ELF-1 (cell line): Measurements from ENCODE around the gene INPP5J.
"Not testable (repeated sequence)": the region's sequence is repeated elsewhere in the genome, so short reads cannot be mapped to it uniquely, and the experiment has no call there.

ENCODE experiments used
- DNase-seq: peaks from one replicate; pipeline ENCODE4 v3.0.0-alpha.2; 2016; ENCODE audit warnings: low read depth, low spot score

INPP5J gene

DNA sequence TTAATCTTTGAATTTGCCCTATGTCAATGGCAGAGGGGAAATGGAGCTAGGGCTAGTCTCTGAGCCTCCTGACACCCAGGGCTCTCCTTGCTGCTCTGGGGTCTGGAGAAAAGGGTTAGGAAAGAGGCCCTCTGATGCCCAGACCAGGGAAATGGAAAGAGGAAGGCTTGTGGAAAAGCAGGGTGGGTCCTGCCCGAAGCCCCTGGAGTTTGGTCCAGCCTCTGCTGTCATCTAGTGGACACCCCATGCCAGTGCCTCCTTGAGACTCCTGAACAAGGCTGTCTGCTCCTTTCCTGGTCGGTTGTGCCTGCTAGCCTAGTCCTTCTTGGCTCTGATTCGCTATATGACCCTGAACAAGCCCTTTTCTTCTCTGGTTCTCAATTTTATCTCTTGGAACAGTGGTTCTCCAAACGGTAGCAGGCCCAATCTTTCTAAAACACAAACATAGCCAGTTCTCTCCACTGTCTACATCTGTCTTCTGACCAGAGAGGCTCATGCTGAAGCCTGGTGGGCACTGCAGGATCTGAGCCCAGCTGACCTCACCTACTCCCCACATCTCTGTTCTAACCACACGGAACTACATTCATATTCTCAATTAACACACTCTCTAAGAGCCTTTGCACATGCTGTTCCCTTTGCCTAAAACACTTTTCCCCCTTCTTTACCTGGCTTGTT, 26.3 kb downstream of the INPP5J start:
- DNase-seq: peak; percentile 91

DNA sequence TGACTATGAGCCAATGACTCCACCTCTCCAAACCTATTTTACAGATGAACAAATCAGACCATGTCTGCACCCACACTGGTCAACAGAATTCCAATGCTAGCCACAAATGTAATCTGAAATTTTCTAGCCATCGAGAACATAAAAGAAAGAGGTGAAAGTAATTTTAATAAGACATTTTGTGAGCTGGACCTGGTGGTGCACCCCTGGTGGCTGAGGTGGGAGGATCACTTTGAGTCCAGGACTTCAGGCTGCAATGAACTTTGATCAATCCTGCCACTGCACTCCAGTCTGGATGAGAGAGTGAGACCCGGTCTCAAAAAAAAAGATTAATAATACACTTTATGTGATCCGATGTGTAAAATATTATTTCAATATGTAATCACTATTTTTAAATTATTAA, 27.8 kb downstream of the INPP5J start:
- DNase-seq: no peak

DNA sequence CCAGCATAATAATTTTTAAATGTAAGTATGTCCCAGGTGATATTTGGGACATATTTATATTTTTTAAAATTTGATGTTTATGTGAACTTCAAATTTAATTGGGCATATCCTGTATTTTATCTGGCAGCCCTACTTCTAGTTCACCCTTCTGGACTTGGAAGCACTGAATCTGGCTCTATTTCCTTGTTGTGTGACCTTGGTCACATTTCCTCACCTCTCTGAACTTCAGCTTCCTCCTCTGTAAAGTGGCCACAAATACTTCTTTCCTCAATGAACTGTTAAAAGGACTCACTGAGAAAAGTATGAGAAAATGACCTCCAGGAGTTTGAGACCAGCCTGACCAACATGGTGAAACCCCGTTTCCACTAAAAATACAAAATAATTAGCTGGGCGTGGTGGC, 29.1 kb downstream of the INPP5J start:
- no peak for DNase-seq

DNA sequence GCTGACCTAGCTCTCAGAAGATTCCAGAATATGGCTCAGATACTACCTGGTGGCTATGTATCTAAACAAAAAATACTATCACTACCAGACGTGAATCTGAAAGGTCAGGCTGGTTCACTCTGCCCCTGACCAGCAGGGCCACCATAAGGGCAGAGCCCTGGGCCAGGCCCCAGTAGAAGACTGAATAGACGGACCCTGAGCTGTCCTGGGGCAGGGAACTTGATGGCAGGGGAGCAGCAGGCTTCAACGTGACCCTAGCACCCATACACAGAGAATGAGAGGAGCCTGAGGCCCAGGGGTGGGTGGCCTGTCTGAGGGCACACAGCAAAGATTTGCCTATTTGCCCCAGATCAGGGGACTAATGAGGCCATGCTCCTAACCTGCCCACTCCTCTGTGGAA, 30.6 kb downstream of the INPP5J start:
- DNase-seq: no peak

DNA sequence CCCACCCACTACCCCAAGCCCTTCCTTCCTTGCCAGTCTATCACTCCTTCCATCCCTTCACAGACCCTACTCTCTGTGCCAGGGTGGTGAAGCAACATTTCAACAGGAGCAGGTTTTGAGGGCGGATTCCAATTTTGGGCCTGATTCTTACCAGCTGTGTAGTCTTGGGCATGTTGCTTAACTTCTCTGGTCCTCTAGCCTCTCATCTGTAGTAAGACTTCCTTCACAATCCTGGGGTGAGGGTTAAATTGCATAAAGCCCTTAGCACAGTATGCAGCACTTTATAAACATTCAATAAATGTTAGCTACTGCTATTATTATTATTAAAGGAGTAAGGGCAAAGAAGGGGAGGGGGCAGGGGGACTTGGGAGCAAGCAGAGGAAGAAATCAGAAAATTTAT, 32.2 kb downstream of the INPP5J start:
- DNase-seq: no peak

DNA sequence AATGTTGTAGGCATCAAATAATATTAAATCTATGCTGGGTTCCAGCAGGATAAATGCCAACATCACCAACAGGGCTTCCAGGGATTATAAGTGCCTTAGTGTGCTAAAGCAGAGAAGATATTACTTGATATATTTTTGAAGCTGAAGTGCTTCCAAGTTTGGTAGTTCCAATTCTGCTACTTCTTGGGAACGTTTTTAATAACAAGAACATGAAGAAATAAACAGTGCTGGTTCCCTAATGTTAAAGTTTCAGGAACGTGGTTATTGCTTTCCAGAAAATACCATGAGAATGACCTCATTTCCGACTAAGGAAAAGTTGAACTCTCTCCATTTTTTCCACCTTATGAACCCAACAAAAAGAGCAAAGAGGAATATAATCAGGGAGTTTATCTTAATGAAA, 32.7 kb downstream of the INPP5J start:
- no peak for DNase-seq

DNA sequence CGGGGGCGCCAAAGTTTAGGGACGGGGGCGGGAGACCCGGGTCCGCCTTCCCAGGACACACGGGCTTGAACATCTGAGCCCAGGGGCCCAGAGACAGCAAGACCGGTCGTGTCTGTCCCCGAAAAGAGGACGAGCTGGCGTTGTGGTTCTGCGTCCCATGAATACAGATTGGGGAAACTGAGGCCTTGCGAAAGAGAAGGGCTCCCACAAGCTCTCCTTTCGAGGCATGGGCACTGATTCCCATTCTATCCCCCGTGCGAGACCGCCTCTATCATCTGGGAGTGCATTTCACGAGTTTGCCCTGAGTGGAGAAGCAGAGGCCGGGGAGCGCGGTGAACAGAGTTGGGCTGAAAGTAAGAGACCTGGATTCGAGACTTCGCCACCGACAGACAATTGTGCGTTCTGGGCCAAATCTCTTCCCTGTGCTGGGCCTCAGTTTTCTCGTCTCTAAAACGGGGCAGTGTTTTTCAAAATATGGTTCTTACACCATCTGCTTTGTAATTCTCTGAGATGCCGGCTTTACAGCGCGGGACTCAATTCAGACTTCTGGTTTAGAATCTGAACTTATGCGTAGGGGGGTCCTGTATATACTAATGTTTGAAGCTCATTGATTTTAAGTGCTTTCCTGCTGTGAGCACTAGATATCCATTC, 37.7 kb downstream of the INPP5J start:
- peak; percentile 24 for DNase-seq

DNA sequence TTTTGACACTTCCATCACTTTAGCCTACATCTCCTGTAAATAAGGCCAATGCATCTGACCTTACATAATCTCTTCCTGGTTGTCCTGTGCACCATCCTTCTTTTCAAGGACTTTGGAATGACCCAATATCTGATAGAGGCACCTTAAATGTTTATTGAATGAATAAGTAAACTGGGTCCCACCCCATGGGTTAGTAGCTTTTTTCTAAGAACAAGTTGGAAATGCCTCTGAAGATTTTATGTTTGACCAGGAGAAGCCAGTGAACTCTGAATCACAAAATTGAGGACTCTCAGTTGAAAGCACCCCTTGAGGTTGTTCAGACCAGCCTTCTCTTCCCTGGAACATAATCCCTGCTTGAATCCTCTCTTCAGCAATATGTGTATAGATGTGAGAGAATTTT, 38.6 kb downstream of the INPP5J start:
- DNase-seq: no peak

DNA sequence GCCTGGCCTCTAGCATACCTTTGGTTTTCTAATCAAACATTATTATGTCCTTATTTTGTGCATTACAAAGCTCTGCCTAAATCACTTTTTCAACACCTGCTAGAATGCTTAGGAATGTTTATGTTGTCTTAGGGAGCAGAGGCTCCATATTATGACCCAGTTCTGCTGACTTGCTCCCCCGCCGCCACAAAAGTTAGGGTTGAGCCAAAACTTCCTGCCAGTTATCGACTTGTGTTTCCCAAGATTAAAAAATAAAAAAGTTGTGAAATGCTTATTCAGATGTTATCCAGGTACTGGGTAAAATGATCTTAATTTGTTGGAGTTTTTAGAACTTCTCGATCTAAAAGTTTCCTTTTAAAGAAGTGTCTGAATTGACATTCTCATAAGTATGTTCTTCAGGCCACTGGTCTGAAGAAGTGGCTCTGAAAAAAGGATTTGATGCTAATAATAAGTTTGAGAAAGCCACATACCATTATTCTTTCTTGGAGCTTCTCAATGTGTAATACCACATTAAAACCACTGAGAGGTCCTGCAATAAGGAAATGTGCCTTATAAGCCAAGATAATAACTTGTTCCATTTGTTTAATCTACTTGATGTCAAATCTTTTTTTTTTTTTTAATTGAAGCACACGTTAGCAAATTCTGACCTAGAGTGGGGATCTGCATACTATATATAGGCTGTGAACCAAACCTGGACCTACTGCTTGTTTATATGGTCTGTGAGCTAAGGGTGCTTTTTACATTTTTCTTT, 39.4 kb downstream of the INPP5J start:
- DNase-seq: no peak

DNA sequence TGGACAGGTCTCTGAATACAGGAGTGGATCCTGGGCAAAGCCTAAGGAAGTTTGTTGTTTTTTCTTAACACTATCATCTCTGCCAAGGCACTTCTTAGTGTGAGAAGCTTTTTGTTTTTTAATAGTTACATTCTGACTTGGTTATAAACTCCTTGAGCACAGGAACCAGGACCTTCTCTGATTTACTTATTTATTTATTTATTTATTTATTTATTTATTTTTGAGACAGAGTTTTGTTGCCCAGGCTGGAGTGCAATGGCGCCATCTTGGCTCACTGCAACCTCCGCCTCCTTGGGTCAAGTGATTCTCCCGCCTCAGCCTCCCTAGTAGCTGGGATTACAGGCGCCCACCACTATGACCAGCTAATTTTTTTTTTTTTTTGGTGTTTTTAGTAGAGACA, 48.2 kb downstream of the INPP5J start:
- no peak for DNase-seq

DNA sequence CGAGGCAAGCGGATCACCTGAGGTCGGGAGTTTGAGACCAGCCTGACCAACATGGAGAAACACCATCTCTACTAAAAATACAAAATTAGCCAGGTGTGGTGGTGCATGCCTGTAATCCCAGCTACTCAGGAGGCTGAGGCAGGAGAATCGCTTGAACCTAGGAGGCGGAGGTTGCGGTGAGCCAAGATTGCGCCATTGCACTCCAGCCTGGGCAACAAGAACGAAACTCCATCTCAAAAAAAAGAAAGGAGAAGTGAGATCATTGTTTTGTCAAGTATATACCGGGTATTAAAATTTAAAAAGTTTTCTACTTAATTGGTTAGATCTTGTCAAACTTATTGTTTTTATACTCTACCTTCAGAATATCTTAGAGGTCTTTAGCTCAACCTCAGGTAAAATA, 49.0 kb downstream of the INPP5J start:
- not testable (repeated sequence) for DNase-seq

DNA sequence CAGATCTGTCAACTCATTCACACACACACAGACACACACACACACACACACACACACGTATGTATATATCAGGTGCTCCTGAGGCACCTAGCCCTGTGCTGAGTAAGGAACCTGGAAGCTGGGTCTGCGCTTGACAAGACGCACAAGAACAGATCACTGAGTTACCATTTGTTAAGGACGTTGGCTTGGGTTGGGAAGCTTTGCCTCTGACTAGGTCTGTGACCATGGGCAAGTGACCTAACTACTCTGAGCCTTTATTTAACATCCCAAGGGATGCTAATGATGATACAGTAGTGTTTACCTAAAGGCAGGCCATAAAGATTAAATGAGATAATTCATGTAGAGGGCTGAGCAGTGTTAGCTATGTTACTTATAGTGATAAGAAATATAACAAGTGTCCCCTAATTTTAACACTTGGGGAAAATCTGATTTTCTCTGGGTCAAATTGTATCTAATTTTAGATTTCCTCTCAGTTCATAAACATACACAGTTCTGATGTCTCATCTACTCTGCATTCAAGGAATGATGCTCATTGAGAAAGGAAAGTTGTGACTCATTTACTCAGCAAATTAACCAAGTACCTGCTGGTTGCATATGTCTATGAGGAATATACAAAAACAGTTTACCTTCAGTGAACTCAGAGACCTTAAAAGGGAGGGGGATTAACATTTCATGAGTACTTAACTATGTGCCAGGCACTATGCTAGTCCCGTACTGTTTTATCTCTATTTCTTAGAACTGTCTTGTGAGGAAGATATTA, 50.8 kb downstream of the INPP5J start:
- DNase-seq: no peak

DNA sequence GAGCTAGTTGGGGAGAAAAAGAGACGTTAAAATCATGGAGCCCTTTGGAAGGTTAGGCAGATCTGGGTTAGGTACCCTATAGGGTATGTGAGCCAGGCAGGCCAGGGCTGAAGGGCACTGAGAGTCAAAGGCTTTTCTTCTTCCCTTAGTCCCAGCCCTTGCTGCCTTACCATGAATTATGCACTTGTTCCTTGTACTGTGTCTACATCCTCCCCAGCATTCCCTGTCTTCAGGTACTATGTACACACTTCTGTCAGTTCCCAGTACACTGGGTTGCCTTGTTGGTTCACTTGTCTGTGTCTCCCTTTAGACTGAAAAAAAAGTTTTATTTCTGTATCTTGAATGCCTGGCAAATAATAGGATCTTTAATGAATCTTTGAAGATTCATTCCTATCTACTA, 54.2 kb downstream of the INPP5J start:
- DNase-seq: no peak

DNA sequence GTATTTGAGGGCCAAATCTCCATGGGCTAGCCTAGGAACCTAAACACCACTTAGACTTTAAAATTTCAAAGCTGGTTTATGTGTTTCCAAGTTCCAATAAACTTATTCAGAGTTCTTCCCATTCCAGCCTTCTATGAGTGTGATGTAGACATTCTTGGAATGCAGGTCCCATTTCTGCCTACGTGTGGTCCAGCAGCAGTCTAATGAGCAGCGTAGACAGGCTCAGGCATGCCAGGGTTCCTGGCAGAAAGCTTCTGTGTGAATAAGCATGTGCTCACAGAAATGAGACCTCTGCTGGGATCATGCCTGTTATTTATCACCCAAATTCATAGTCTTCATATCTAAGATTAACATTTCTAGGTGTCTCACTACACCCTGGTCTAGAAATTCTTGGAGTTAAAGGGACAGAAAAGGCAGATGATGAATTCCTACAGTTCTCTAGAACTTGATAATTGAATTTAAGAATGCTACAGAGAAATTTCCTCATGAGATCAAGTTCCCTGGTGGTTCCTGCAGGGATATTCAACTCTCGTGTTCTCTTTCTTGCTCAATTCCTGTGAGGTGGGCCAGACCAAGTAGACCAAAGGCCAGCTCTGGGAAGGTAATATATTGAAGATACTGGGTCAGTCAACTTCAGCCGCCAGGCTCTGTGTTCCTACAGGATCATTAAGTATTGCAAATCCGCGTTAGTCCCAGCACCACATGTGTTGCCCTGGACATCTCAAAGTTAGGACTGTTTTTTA, 54.8 kb downstream of the INPP5J start:
- DNase-seq: no peak

DNA sequence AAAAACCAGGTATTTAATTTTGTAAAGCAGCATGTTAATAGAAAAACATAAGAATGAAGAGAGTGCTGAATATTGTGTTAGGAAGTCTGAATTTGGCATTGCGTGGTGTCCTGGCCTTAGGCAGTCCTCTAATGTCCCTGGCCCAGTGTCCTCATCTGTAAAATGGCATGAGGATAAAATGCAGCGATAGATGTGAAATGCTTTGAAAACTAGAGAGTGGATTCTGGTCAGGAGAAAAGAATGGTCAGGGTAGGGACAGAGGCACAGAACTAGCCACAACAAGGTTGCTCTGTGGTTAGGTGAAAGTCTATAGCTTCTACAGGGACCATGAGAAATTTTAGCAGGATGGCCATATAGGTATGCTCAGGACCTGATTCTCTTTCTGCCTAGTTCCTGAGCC, 56.1 kb downstream of the INPP5J start:
- no peak for DNase-seq

DNA sequence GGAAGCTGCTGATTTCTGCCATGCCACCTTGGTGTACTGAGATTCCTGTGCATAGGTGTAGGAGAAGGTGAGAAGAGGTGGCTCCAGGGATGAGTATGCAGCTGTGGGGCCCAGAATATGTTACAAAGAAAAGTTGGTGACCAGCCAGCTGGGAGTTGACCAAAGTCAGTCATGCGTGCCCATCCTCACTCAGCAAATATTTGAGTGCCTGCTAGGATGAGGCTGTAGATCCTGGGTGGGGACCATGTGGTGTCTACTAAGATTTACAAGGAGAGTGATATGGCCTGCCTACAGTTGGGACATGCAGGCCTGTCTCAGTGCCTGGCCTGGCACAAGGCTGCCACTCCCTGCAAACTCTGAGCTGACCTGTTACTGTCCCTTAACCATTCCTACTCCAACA, 56.6 kb downstream of the INPP5J start:
- no peak for DNase-seq

DNA sequence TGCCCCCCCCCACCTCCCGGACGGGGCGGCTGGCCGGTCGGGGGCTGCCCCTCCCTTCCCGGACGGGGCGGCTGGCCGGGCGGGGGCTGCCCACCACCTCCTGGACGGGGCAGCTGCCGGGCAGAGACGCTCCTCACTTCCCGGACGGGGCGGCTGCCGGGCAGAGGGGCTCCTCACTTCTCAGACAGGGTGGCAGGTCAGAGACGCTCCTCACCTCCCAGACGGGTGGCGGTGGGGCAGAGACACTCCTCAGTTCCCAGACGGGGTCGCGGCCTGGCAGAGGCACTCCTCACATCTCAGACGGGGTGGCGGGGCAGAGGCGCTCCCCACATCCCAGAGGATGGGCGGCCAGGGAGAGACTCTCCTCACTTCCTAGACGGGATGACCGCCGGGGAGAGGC, 61.2 kb downstream of the INPP5J start:
- no peak for DNase-seq
